NCI-H1092 (cell line): ENCODE measurements around the gene PPP4C.
A peak's percentile ranks its signal among the peaks of the same experiment; 100 is the strongest.

Experiments
- DNase-seq: peaks from one replicate; lab custom pipeline; 2025; lab: John Stamatoyannopoulos, UW

The PPP4C gene

DNA sequence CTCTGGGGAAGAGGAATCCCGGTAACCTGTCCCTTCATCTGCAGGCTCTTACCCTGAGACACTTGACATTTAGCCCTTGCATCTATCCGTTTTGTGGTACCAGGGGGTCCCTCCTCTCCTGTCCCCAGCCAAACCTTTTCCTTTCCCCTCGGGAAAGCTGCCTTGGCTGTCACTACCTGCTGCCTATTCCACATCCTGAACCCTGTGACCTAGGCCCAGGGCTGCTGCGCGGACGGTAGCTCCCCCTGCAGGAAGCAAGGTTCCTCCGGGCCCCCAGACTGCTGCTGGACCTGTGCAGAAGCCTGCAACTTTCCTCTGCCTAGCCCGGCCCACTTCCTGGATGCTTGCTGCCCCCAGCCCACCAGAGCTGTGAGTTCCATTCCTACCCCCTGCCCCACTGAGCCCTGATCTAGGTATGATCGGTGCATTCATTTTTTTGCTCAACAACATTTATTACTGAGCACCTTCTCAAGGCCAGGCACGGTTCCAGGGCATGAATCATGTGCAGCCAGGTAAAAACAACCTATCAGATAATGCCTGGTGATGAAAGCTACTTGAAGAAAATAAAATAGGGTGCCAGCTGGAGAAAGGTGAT, 20.7 kb upstream of the PPP4C start:
- no peak for DNase-seq

DNA sequence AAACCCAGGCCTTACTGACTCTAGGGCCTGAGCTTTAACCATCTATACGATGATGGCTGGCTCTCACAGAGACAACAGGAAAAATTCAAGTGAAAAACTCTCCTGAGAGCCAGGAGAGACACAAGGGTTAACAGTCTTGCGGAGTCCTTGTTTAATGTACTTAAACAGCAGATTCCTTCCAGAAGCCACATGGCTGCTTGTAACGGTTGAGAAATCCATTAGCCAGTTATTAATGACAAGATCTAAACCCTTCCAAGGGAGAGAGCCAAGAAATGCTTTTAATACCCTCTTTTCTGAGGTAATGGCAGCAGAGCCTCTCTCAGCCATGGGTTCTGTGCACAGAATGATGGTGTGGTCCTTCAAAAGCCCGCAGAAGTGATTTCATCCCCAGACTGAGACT, 15.4 kb upstream of the PPP4C start:
- DNase-seq: no peak

DNA sequence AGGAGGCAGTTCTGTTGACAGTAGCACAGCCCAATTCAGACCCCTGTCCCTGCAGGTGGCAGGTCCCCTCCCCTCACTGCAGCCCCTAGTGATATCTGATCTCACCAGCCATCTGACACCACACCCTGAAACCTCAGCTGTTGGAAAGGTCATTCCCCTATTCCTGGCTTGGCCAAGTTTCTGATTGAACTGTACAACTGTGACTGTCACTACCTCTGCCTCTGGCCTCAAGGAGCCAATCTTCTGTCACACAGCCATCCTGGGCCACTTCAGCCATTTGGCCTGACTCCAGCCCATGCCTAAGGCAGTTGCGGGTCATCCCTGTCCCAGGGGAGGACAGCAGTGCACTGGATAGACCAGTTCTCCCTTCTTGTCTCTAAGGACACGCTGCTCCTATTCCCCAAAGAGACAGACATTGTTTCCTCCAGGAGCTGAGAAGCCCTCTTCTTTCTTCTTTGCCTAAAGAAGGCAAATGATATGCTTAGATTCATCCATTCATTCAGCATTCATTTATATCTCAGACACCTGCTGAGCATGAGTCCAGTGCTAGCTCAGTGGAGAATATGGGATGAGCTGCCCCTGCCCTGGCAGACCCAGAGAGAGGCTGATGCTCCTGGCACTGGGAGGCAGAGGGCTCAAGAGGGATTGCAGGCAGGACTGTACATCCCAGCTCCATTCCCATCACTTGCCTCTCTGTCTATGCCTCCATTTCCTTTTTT, 14.8 kb upstream of the PPP4C start:
- DNase-seq: no peak

DNA sequence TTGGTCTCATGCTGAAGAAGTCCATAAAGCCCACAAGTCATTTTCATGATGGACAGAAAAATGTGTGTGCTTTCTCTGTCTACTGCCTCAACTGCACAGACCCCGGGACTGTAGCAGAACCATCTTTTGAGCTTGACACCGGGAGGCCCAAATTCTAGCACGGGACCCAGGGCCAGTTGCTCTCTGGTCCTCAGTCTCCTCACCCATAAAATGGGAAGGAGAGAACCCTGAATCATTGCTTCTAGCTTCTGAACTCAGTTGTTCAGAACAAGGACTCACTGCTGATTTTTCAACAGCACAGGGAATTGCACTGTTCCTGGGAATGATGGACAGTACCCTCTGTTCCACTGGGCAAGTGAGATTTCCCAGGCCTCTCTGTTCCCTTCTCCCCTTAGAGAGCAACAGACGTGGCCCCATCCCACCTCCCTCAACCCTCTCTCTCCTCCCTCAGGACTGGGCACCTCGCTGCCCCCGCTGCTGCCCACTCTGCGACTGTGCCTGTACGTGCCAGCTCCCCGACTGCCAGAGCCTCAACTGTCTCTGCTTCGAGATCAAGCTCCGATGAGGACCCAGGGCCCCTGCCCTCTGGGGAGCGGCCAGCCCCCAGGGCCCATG, 12.4 kb upstream of the PPP4C start:
- no peak for DNase-seq

DNA sequence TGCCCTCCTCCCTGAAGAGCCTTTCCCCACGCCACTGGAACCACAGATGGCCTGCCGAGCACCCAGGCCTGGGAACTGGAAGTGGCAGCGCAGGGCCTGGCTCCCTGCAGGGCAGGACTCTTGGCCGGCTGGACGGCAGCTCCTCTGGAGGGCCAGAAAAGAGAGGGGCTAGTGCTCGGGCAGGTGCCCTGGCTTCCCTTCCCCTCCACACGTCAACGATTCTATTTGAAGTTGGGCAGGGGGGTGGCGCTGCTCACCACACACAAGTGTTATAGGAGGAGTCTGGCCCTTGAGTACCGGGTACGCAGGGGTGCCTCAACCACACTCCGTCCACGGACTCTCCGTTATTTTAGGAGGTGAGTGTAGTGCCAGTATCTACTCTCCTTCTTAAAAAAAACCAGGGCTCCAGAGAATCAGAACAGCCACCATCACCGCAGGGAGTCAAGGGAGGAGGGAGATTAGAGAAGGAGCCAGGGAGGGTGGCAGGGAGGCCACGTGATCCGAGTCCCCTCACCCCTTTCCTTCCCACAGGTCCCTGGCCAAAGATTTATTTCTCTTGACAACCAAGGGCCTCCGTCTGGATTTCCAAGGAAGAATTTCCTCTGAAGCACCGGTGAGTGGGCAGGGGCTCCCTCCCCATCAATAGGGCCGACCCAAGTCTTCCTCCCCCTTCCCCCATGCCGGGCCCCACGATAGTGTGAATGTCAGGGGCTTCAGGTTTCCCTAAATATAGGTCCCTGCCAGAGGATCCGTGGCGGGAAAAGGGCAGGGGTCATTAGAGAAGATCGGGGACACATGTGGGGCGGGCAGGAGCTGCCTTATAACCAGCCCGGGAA, 11.7 kb upstream of the PPP4C start:
- DNase-seq: peak; percentile 69

DNA sequence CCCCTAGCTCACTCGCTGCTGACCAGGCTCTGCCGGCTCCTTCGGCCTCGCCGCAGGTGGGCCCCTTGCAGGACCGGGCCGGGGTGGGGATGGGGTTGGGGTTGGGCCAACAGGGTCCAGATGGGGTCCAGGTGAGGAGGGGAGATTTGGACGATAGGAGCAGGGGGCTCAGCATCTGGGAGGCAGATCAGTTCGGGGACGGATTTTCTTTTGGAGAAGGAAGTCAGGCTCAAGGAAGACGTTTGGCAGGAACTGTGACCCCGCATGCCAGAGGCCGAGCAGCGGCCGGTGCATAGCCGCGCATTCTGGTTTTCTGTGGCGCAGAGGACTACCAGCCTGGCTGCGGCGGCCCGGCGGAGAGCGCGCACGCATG, 11.1 kb upstream of the PPP4C start:
- DNase-seq: no peak

DNA sequence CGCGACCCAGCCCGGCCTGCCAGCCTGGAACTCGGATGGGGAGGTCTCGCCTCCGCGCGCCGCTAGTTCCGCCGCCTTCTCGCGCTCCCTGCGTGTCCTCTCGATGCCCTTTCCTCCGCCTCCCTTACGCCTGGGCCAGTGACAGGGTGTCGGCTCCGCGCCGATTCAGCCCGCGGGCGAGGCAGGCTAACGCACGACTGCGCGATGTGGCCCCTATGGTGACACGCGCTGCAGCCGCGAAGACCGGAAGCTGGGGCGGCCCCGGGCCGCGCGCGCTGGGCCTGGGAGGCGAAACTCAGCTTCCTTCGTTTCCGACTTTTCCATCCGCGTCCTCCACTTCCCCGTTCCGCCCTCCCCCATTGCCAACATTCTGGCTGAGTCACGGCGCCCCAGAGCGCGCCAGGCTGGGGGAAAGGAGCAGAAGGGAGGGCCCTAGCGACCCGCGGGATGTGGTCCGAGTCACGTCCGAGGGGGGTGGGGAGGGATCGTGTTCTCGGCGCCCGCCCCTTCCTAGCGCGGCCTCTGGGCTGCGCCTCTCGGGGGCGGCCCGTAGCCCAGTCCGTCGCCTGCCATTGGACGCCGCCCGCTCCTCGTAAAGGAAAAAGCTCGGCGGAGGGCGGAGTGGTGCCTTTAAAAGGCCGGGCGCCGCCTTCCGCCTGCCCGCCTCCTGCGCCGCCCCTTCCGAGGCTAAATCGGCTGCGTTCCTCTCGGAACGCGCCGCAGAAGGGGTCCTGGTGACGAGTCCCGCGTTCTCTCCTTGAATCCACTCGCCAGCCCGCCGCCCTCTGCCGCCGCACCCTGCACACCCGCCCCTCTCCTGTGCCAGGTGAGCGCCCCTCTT, 10.5 kb upstream of the PPP4C start, which contains the start of gene ALDOA:
Gene ALDOA, plus strand, starts transcription at position 659 of the 841 bp plus-strand sequence. CDS start 1,138 bp downstream, outside the sequence.
- DNase-seq: peak; percentile 91

DNA sequence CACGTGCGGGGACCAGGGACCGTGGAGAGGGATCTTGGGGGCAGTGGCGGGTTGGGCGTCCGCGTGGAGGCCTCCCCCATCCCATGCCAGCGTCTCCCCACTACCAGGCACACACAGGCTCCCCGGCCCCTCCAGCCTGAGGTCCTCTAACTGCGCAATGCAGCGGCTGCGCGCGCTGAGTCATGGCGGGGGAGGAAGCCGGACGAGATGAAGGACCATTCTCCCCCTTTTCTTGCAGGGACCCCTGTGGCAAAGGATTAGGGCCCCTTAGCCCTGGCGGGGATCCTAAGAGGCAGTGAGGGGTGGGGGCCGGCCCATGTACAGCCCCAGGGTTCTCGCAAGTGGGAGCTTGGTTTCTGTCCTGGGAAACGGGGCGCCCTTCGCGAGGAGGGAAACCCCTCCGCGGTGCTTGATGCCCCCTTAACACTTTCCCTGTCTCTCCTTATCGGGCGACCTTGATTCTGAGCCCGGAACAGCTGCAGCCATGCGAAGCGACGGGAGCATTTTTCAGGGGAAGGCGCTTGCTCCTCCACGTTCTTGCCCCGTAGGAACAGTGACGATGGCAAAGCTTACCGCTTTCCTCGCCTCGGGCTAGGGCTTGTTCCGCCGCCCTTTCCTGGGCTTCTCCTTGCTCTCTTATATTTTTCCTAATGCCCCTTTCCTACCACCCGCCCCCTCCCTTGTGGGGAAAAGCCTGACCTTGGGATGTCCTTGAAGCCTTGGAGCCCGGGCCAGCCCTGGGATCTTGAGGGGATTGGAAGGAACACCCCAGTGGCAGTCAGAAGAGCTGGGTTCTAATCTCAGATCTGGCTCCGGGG, 9.6 kb upstream of the PPP4C start:
- DNase-seq: no peak

DNA sequence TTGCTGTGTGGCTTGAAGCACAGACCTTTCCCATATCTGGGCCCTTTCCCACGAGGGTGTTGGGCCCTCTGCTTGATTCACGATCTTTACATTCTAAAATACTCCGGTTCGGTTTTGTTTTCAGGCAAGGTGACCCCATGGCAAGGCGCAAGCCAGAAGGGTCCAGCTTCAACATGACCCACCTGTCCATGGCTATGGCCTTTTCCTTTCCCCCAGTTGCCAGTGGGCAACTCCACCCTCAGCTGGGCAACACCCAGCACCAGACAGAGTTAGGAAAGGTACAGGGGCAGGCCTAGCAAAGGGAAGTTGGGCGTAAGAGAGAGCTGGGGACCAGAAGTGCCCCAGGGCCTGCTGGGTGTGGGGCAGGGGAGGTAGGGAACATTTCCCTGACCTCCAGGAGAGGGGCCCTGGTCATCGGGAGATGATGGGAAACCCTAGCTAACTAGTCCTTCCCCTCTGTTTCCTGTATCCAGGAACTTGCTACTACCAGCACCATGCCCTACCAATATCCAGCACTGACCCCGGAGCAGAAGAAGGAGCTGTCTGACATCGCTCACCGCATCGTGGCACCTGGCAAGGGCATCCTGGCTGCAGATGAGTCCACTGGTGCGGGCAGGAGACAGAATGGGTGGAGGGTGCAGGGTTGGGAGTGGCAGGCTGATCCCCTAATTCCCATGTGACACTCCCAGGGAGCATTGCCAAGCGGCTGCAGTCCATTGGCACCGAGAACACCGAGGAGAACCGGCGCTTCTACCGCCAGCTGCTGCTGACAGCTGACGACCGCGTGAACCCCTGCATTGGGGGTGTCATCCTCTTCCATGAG, 8.8 kb upstream of the PPP4C start:
- DNase-seq: no peak

DNA sequence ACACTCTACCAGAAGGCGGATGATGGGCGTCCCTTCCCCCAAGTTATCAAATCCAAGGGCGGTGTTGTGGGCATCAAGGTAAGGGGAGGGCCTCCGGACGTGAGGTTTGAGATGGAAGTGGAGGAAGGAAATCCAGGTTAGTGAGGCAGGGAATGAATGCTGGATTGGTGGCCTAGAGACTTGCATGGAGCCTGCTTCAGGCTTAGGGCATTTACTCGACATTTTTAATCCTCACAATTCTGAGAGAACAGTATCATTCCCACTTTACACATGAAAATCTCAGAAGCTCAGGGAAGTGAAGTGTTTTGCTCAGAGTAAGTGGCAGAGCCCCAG, 8.2 kb upstream of the PPP4C start:
- no peak for DNase-seq

DNA sequence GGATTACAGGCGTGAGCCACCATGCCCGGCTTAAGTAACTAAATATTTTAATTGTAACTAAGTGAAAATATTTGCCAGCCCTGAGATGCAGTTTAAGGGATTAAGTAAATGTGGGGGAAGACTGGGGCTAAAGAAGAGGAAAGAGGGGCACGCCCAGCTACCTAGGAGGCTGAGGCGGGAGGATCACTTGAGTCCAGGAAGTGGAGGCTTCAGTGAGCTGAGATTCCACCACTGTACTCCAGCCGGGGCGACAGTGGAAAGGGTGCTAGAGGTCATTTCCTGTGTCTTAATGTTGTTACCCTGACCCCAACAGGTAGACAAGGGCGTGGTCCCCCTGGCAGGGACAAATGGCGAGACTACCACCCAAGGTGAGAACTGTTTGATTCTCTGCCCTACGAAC, 7.5 kb upstream of the PPP4C start:
- DNase-seq: no peak

DNA sequence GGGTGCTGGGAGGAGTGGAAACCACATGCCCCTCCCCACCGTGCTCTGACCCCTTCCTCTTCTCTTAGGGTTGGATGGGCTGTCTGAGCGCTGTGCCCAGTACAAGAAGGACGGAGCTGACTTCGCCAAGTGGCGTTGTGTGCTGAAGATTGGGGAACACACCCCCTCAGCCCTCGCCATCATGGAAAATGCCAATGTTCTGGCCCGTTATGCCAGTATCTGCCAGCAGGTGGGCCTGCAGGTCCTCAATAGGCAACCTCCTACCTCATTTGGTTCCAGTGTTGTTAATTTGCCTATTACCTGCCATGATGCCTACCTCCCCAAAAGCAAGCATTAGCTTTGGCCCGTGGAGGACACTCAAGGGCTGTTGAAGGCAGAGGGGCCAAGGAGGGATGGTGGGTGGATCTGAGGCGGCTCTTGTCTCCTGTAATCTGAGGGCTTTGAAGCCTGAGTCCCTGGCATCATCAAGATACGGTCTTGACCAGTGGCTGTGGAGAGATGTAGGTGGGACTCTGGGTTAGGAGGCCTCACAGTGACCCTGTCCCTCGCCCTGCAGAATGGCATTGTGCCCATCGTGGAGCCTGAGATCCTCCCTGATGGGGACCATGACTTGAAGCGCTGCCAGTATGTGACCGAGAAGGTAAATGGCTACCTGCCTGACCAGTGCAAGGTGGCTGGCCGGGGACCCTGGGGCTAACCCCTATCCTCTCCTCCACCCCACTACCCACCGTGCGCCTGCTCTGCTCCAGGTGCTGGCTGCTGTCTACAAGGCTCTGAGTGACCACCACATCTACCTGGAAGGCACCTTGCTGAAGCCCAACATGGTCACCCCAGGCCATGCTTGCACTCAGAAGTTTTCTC, 6.8 kb upstream of the PPP4C start:
- no peak for DNase-seq

DNA sequence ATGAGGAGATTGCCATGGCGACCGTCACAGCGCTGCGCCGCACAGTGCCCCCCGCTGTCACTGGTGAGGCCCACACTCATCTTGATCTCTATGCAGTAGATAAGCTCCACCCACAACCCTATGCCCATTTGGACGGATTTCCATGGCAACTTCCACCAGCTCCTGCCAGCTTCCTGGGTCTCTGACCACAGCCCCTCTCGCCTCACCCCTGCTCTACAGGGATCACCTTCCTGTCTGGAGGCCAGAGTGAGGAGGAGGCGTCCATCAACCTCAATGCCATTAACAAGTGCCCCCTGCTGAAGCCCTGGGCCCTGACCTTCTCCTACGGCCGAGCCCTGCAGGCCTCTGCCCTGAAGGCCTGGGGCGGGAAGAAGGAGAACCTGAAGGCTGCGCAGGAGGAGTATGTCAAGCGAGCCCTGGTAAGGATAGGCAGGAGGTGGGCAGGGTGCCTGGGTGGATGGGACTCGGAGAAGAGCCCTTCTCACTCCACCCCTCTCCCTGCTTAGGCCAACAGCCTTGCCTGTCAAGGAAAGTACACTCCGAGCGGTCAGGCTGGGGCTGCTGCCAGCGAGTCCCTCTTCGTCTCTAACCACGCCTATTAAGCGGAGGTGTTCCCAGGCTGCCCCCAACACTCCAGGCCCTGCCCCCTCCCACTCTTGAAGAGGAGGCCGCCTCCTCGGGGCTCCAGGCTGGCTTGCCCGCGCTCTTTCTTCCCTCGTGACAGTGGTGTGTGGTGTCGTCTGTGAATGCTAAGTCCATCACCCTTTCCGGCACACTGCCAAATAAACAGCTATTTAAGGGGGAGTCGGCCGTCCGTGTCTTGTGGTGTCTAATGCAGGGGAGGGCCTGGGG, 6.0 kb upstream of the PPP4C start:
- no peak for DNase-seq

DNA sequence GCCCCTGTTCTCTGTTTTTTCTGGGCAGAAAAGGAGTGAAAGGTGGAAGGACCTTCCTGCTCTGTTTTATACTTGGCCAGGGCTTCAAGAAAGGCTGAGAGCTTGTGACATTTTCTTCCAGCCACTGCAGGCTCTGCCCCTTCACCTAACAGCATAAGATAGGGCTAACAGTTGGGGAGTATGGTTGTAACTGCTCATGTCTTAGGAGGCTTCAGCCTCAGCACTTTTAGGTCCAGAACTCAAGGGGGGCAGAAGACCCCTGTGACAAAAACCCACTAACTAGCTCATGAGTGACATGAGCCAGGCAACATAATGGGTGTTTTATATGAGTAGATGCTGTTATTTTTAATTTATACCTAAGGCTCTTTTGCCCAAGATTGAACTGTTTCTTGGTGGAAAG, 5.3 kb upstream of the PPP4C start:
- DNase-seq: no peak

DNA sequence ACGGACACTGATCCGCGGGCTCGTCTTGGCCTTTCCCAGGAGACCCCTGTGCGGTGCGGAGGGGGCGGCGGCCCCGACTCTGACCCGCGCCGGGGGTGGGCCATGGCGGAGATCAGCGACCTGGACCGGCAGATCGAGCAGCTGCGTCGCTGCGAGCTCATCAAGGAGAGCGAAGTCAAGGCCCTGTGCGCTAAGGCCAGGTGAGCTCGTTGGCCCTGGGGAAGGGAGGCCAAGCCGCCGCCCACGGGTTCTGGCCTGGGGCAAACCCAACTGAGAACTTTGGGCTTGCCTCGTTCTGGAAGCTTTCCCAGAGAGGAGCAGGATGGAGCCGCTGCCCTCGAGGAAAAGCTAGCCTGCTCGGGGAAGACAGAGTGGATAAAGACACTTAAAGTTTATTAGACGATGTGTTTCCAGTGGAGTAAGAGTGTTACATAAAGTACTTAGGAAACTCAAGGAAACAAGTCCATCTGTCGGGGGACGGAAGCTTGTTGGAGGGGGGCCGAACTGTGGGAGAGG, 540 bp downstream of the PPP4C start:
- no peak for DNase-seq

DNA sequence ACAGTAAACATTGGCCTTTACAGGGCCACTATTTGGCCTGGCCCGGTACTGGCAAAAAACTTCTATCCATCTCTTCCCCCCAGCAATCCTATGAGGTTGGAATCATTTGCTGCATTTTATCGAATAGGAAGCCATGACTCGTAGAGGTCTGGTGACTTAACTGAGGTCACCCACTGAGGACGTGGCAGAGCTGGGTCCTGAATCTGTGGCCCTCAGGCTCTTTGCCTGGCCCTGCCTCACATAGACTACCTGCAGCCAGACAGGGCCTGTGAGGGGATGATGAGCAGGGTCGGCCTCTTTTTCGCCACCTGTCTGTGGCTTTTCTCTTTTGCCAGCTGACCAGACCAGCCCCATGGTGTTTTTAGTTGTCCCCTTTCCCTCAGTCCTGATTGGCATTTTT, 1.9 kb downstream of the PPP4C start:
- no peak for DNase-seq

DNA sequence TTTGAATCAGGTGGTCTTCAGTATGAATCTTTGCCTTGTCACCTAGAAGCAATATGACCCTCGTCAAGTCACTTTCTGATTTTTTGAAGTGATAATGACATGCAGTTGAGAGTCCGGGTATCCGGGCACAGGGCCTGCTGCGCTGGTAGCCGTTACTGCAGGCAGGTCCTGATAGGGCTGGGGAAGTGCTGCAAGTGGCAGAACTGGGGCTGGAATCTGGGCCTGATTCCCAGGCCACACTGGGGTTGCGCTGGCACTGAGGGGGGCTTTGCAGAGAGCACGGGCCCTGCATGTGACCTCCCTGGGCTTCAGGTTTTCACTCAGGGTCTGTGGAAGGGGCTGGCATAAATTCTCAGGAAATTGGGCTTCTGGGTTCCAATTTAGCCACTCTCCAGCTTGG, 3.0 kb downstream of the PPP4C start:
- no peak for DNase-seq

DNA sequence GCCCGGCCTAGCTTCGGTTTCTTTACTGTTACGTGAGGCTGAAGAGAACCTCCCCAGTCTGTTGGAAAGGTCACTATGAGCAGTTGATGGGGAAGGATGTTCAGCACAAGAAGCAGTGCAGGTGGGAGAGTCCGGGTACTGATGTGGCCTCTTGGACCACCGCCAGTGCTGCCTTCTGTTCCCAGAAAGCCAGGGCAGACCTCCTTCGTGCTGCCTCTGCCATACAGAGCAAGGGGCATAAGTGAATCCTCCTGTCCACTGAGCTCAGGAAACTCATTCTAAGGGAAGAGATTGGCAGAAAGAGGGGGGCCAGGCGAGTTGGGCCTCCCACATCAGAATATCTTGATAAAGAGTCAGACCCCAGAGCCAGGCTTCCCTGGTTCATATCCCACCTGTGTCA, 3.7 kb downstream of the PPP4C start:
- no peak for DNase-seq
